PFSK-1 (cell line): ENCODE data around the gene HNF1B.

ENCODE experiments used
- POLR2AphosphoS5 ChIP-seq: IDR thresholded peaks from 2 replicates; pipeline ENCODE4 v1.6.1; 2012; ENCODE audit warnings: low read depth, mild to moderate bottlenecking, control low read depth, low read length, moderate library complexity
- SIN3A ChIP-seq: IDR thresholded peaks from 2 replicates; pipeline ENCODE4 v1.6.1; 2012; ENCODE audit warnings: mild to moderate bottlenecking, low read length, moderate library complexity, borderline replicate concordance; ENCODE audit not compliant: insufficient read depth
- TAF1 ChIP-seq: IDR thresholded peaks from 2 replicates; pipeline ENCODE4 v1.6.1; 2012; ENCODE audit warnings: low read length, control low read depth, borderline replicate concordance; ENCODE audit not compliant: insufficient read depth
- TF ChIP-seq, protein P1 (sequence below), 2 experiments: IDR thresholded peaks; 2 replicates each; pipeline versions ENCODE4 v1.6.1 to v1.8.0; 2011 to 2012; ENCODE audit warnings: low read depth in 2 of 2, low read length in 2 of 2, control low read depth in 1 of 2, inconsistent platforms in 1 of 2, mild to moderate bottlenecking in 1 of 2, moderate library complexity in 1 of 2; ENCODE audit not compliant: insufficient read depth in 1 of 2

DNA sequence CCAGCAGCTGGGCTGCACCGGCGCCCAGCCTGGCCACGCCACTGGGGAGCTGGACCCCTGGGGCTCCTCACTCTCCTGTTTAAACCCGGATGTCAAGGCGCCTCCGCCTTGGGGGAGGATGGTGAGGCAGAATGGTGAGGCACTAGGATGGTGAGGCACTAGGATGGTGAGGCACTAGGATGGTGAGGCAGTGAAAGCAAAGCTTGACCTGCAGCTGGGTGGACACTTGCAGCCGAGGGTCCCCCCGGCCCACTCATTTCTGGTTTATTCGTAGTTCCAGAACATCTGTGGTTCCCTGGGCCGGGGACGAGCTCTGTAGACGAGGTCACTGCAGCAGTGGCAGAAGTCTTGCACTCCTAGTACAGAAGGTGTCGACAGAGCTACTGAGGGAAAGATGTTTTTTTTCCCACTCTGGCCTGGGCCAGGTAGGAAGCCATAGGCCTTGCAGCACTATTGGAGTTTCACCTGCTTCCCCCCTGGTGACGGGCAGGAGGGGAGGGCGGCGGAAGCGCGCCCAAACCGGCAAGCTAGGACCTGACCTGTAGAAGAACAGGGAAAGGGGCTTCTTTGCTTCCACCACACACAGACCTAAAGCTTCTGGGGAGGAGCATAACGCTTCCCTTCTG lies 1.1 kb upstream of the HNF1B start:
- TF ChIP-seq TAF1 (no peak), POLR2AphosphoS5 (no peak), SIN3A (no peak)
- TF ChIP-seq, protein P1, sequence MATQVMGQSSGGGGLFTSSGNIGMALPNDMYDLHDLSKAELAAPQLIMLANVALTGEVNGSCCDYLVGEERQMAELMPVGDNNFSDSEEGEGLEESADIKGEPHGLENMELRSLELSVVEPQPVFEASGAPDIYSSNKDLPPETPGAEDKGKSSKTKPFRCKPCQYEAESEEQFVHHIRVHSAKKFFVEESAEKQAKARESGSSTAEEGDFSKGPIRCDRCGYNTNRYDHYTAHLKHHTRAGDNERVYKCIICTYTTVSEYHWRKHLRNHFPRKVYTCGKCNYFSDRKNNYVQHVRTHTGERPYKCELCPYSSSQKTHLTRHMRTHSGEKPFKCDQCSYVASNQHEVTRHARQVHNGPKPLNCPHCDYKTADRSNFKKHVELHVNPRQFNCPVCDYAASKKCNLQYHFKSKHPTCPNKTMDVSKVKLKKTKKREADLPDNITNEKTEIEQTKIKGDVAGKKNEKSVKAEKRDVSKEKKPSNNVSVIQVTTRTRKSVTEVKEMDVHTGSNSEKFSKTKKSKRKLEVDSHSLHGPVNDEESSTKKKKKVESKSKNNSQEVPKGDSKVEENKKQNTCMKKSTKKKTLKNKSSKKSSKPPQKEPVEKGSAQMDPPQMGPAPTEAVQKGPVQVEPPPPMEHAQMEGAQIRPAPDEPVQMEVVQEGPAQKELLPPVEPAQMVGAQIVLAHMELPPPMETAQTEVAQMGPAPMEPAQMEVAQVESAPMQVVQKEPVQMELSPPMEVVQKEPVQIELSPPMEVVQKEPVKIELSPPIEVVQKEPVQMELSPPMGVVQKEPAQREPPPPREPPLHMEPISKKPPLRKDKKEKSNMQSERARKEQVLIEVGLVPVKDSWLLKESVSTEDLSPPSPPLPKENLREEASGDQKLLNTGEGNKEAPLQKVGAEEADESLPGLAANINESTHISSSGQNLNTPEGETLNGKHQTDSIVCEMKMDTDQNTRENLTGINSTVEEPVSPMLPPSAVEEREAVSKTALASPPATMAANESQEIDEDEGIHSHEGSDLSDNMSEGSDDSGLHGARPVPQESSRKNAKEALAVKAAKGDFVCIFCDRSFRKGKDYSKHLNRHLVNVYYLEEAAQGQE (IDR thresholded peaks at IDR 0.05; ENCODE audit: insufficient read depth in 1 of 2, low read depth in 2 of 2, low read length in 2 of 2): no peak
